Suprapubic skin (tissue), 4 donors: Measurements from ENCODE around the gene KRTAP8-1. TPM values are rescaled to one million over a fixed set of nuclear protein-coding genes. Genes with fewer than 3 reads are reported as not detected.
A peak's percentile ranks its signal among the peaks of the same experiment; 100 is the strongest.

Experiments used
- DNase-seq, 2 donors: peaks; one replicate each; pipeline ENCODE4 v3.0.0-alpha.2; 2019; ENCODE audit warnings: low spot score in 2 of 2
- H3K27ac ChIP-seq: fragments of 200-600 bp; sonication (generic); one replicate; pipeline ENCODE4 v1.5.1; 2019
- H3K27me3 ChIP-seq: fragments of 200-600 bp; sonication (generic); one replicate; pipeline ENCODE4 v1.5.1; 2019
- H3K36me3 ChIP-seq: fragments of 200-600 bp; sonication (generic); one replicate; pipeline ENCODE4 v1.5.1; 2019
- H3K4me1 ChIP-seq: fragments of 200-600 bp; sonication (generic); one replicate; pipeline ENCODE4 v1.5.1; 2019
- H3K4me3 ChIP-seq: fragments of 200-600 bp; sonication (generic); one replicate; pipeline ENCODE4 v1.5.1; 2019; ENCODE audit warnings: mild to moderate bottlenecking
- H3K9me3 ChIP-seq: fragments of 200-600 bp; sonication (generic); one replicate; pipeline ENCODE4 v1.5.1; 2019
- CTCF ChIP-seq, 2 donors: fragments of 200-600 bp in 1 of 2; fragments of 450-650 bp in 1 of 2; sonication (generic) in 1 of 2; IDR thresholded peaks; one replicate each; pipeline ENCODE4 v1.5.1; 2016 to 2019; ENCODE audit warnings: antibody characterized with exemption in 2 of 2, mild to moderate bottlenecking in 1 of 2, moderate library complexity in 1 of 2
- EP300 ChIP-seq: sonication (generic); formaldehyde crosslinking; IDR thresholded peaks from one replicate; pipeline ENCODE4 v1.6.1; 2017; ENCODE audit warnings: antibody characterized with exemption
- POLR2A ChIP-seq, 2 donors: fragments of 450-650 bp; IDR thresholded peaks; one replicate each; pipeline ENCODE4 v1.6.1; 2017; ENCODE audit warnings: antibody characterized with exemption in 2 of 2, mild to moderate bottlenecking in 2 of 2, moderate library complexity in 2 of 2
- POLR2AphosphoS5 ChIP-seq, 3 donors: sonication (generic); formaldehyde crosslinking; IDR thresholded peaks; one replicate each; pipeline ENCODE4 v1.6.1; 2017; ENCODE audit warnings: antibody characterized with exemption in 3 of 3
- WGBS: methylation state at CpG from one replicate; pipeline ENCODE4 v1.1.5; 2018; 5-methylcytosine and 5-hydroxymethylcytosine counted together
- total RNA-seq, 4 donors: library from RNA; depleted of rRNA; stranded (reverse); fragments of >200 nt; gene quantifications; one replicate each; pipeline ENCODE4 v1.1.0, GENCODE V29; 2016

KRTAP8-1 gene
- total RNA-seq, 4 donors from 2014 or later = 6.9 to 27.0 (median 15.7) TPM; not detected in 1

GRCh38 chr21:30769724-30770431 is 43.2 kb downstream of the KRTAP8-1 start:
- no peak for DNase-seq
- H3K27me3 ChIP-seq = no peaks in the 10 kb centered on the region
- H3K4me1 ChIP-seq = peaks cover 7% of the 10 kb centered on the region
- no peak overlapping the region for H3K4me3 ChIP-seq
- no peaks in the 10 kb centered on the region for H3K9me3 ChIP-seq
- H3K36me3 ChIP-seq = no peaks in the 10 kb centered on the region
- 62% methylated on average over 4 of the region's 4 CpGs for WGBS
- H3K27ac ChIP-seq = peak overlapping the region; percentile 13
- TF ChIP-seq POLR2AphosphoS5 (IDR thresholded peaks at IDR 0.05) = no peak
- TF ChIP-seq POLR2A (IDR thresholded peaks at IDR 0.05) = no peak
- no peak for TF ChIP-seq EP300
- TF ChIP-seq CTCF (IDR thresholded peaks at IDR 0.05) = no peak

Other genes starting within 250 kb of the KRTAP8-1 start
- gene KRTAP22-2, start 222.9 kb downstream of the KRTAP8-1 start, total RNA-seq = not detected
- not detected for gene KRTAP6-3, start 220.8 kb downstream of the KRTAP8-1 start, total RNA-seq
- not detected for gene KRTAP6-2, start 214.4 kb downstream of the KRTAP8-1 start, total RNA-seq
- not detected for gene KRTAP22-1, start 212.2 kb downstream of the KRTAP8-1 start, total RNA-seq
- gene KRTAP6-1, start 199.3 kb downstream of the KRTAP8-1 start, total RNA-seq = 10 to 100 TPM in 1 of 4 donors, not detected in 3; 16.0 TPM
- not detected for gene KRTAP20-1, start 196.8 kb downstream of the KRTAP8-1 start, total RNA-seq
- not detected for gene KRTAP20-4, start 192.6 kb downstream of the KRTAP8-1 start, total RNA-seq
- gene KRTAP20-2, start 178.1 kb downstream of the KRTAP8-1 start, total RNA-seq = 1 to 10 TPM in 2 of 4 donors, not detected in 2; 5.9 to 8.6 TPM
- not detected for gene KRTAP20-3, start 170.4 kb downstream of the KRTAP8-1 start, total RNA-seq
- not detected for gene KRTAP21-3, start 94.5 kb downstream of the KRTAP8-1 start, total RNA-seq
- not detected for gene KRTAP21-2, start 66.0 kb downstream of the KRTAP8-1 start, total RNA-seq
- gene KRTAP21-1, start 57.8 kb downstream of the KRTAP8-1 start, total RNA-seq = not detected
- 10 to 100 TPM in 1 of 4 donors, 1 to 10 TPM in 1, not detected in 2; 9.4 to 57.8 TPM for gene KRTAP7-1, start 16.5 kb upstream of the KRTAP8-1 start, total RNA-seq
- gene KRTAP11-1, start 68.3 kb upstream of the KRTAP8-1 start, total RNA-seq = 100 to 1,000 TPM in 1 of 4 donors, 10 to 100 TPM in 2, 1 to 10 TPM in 1; 3.2 to 283 (median 34.3) TPM
- not detected for gene KRTAP19-8, start 225.2 kb upstream of the KRTAP8-1 start, total RNA-seq